NCI-H2081 treated with DMSO at 0.1 percent for 48 hours (cell line): ENCODE data around the gene VSTM2B.

ENCODE experiments used
- DNase-seq: peaks from one replicate; lab custom pipeline; 2025; lab: John Stamatoyannopoulos, UW

VSTM2B gene

DNA sequence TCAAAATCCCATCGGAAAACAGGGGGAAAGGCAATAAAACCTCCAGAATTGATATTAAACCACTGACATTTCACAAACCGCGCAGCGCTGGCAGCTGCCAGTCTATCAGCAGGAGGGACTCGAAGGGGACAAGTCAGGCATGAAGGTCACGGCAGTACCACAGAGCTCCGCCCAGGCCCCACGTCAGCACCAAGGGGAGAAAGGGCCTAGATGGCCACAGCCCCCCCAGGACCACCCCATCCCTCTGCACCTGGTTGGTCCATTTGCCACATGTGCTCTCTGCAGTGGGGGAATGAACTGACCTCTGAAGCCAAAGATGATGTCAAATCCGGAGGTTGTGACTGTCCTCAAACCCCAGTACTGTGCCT lies 9.5 kb upstream of the VSTM2B start:
- no peak for DNase-seq

DNA sequence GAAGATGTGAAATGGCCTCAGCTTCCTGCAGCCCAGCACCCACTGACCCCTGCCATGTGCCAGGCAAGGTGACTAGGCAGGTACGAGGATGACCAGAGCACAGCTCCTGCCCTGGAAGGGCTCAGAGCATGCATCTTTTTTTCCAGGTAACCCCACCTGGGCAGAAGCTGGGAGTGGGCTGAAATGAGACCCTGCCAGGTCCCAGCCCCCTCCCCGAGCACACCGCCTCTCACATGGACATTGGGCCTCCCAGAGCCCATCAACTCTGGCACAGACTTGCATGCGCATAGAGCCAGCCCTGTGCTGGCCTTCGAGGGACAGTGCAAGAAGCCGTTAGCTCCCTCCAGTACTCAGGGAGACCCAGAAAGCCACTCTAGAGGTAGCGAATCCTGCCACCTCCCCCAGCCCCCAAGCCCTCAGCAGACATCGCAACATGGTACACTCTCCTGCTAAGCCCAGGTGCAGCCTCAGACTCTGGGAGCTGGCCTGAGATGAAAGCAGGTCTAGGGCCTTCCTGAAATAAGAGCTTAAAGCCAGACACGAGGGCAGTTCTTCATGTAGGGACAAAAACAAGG lies 8.9 kb upstream of the VSTM2B start:
- DNase-seq = no peak

GRCh38 chr19:29517412-29517811 lies 8.4 kb upstream of the VSTM2B start:
- no peak for DNase-seq

DNA sequence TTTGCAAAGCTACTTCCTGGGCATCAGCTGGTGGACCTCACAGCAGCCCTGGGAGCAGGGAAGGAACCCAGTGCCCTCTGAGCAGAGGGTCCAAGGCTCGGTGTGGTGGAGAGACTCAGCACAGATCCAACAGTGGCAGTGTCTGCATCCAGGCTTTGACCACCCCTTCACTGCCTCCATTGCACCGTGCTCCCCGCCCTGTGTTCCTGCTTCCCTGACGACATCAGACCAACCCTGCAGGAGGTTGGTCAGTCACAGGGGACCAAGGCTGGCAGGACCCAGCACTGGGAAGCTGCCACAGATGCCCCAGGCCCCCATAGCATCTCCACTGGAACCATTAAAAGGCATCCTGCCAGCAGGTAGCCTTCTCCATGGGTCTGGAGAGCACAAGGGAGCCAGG lies 7.8 kb upstream of the VSTM2B start:
- no peak for DNase-seq

GRCh38 chr19:29519146-29519545 lies 6.6 kb upstream of the VSTM2B start:
- no peak for DNase-seq

DNA sequence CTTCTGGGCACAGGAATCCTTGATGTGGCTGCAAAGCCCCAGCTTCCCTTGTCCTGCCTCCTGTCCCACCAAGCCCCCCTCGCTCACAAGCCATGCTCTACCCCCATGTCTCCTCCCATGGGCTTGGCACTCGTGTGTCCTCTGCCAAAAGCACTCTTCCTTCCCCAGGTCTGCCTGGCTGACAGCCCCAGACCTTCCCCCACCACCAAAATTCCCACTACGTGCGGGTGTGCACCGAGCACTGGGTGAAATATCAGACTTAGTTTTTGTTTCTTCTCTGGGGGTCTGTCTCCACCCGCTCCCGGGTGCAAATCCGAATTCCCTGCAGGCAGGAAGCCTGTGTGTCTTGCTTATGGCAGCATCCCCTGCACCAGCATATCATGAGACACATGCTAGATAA lies 5.9 kb upstream of the VSTM2B start:
- DNase-seq = no peak

DNA sequence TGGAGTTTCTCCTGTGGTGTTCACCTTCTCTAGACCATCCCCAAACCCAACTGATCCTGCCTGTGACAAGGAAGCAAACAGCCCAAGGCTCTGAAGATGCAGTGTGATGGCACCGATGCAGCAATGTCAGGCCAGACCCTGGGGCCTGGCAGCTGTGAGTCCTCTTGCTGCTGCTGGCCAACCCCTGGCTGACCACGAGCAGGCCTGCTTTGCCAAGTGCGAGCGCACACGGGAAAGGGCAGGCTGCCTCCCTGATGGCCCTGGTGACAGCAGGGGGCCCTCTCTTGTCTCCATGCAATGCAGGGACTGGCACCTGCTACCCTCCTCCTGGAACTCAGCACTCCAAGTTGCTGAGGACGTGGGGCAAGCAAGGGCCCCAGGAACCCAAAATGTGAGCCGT lies 5.4 kb upstream of the VSTM2B start:
- no peak for DNase-seq

GRCh38 chr19:29521291-29522075 lies 4.3 kb upstream of the VSTM2B start:
- DNase-seq = no peak

- DNase-seq = no peak
Measured at GRCh38 chr19:29523568-29523967, 2.2 kb upstream of the VSTM2B start.

DNA sequence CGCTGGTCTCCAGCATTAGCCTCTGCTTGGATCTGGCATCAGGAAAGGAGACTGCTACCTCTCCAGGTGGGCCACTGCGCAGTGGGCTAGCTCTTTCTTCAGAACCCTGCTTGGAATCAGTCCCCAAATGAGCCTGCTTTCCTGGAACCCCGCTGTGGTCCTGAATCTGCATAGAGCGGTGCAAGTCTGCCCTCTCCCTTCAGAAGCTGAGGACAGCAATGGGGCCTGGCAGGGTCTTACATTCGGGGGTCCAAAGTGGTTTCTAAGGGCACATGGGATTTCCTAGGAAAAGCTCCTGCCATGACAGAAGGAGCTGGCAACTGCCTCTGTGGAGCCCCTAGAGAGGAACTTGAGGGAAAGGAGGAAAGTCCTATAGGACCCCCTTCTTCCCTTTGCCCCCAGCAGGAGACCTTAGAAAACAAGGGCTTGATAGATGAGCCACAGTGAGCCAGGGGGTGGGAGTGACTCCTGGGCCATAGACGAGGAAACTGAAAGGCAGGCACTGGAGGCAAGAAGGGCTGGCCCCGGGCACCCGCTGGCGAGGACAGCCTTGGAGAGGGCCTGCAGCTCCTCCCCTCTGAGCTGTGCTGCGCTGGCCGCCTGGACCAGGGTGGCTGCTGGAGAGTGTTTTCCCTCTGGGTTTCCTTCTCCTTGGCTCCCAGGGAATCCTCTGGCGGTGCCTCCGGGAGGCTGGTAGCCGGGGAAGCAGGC lies 1.4 kb upstream of the VSTM2B start:
- no peak for DNase-seq

GRCh38 chr19:29524912-29525831 lies 622 bp upstream of the VSTM2B start:
- no peak for DNase-seq

DNA sequence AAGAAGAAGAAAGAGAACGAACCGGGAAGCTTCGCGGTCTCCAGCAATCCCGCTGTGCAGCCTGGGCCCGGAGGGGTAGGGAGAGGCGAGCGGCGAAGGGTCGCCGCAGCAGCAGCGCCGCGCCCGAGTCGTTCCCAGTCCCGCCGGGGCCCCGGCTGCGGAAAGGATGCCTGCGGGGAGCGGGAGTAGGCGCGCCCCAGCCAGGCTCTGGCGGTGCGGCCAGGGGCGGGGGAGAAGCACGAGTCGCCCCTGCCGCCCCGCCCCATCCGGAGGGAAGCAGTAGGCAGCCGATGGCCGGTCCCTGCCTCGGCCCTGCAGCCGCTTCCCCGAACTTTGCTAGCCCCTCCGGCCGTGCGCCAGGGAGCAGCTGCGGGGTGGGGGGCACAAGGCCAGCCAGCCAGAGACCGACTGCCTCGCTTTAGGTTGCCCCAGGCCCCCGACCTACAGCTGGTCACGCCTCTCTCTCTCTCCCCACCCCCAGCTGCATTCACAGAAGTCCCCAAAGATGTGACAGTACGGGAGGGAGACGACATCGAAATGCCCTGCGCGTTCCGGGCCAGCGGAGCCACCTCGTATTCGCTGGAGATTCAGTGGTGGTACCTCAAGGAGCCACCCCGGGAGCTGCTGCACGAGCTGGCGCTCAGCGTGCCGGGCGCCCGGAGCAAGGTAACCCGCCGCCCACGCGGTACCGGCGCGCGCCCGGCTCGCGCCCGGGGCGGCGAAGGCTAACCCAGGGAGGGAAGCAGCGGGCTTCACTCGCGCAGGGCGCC lies 1.1 kb downstream of the VSTM2B start:
- DNase-seq = no peak

GRCh38 chr19:29527500-29528328 lies 1.9 kb downstream of the VSTM2B start:
- no peak for DNase-seq

DNA sequence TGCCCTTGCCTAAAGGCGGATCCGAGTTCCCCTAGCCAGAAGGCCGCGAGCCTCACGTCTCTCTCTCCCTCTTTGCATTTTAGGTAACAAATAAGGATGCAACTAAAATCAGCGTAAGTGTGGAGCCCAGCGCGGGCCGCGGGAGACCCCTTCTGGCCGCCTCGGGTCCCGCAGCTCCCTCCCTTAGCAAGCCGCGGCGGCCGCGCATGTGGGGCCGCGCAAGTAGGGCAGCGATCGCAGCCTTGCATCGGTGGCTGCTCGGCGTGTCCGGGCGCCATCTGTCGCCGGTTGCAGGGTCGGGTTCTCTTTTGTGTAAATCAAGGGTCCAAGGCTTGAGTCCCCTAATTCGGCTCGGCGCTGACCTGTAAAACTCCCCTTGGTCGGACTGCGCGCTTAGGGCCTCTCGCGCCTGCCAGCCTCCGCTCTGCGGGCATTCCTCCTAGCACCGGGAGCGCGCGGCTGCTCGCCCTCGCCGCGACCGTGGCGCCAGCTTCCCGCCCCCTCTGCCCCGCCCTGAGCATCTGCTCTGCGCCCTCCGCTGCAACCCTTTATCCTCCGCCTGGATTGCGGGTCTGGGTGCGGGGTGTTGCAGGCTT lies 2.7 kb downstream of the VSTM2B start:
- DNase-seq = no peak

DNA sequence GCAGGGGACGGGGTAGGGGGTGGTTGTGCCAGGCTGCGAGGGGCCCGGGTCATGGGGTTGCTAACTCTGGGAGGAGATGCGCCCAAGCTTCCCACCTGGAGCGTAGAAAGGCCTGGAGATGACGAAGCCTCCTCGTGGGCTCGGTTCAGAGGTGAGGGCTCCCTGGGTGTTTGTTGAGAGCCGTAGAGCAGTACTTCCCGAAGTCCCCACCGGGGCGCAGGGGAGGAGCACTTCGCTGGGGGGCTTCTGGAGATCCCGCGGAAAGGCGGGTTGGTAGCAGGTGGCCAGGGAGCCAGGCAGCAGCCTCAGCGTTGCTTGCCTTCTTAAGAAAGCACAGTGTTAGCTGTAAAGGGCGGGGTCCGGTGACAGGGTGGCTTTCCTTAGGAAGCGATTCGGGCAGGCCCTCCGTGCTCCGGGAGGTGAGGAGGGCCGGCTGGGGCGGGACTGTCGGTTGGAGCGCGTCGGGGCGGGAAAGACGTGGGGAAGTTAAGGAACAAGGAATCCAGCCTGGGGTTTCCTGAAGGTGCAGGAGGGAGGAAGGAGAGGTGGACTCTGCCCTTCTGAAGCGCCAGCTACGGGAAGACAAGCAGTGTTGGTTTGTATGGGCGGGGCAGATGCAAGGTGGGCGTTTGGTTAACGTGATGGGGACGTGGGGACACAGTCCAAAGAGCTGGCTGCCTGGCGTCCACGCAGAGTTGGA lies 3.3 kb downstream of the VSTM2B start:
- no peak for DNase-seq

DNA sequence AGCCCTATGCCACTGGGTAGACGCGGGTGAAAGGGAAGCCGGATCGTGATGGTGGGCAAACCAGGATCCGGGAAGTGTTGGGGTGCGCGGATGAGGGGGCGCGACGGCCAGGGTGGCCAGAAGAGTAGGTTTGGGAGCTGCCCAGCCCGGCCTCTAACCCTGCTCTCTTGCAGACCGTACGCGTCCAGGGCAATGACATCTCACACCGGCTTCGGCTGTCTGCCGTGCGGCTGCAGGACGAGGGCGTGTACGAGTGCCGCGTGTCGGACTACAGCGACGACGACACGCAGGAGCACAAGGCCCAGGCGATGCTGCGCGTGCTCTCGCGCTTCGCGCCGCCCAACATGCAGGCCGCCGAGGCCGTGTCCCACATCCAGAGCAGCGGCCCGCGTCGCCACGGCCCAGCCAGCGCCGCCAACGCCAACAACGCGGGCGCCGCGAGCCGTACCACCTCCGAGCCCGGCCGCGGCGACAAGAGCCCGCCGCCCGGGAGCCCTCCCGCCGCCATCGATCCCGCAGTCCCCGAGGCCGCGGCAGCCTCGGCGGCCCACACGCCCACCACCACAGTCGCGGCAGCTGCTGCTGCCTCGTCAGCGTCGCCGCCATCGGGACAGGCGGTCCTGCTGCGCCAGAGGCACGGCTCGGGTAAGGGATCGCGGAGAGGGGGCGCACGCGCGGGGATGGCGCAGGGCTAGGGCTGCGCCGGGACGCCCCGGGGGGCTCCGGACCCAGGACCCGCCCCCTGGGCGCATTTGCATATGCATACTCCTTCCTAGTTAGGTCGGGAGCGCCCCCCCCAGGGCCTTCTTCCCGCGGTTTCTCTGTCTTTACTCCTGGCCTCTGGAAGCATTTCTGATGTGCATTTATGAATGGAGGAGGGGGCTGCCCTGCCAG lies 4.1 kb downstream of the VSTM2B start:
- DNase-seq = no peak

GRCh38 chr19:29530540-29531457 lies 5.0 kb downstream of the VSTM2B start:
- DNase-seq = no peak
